Neural progenitor cell (in vitro differentiated cells): ENCODE measurements around the gene ATG9B. TPM values are rescaled to one million over a fixed set of nuclear protein-coding genes. Genes with fewer than 3 reads are reported as not detected.

Experiments
- DNase-seq: peaks from one replicate; pipeline ENCODE4 v3.0.0-alpha.2; 2016; ENCODE audit warnings: low spot score
- H2AFZ ChIP-seq: fragments of 200-600 bp; sonication (generic); replicated peaks from 2 replicates; pipeline ENCODE4 v1.6.1; 2016; ENCODE audit warnings: antibody characterized with exemption
- H3F3A ChIP-seq: fragments of 200-600 bp; sonication (generic); 2 replicates; pipeline ENCODE4 v1.6.1; 2016; ENCODE audit warnings: antibody characterized with exemption, low read depth
- H3K27ac ChIP-seq: fragments of 200-600 bp; sonication (generic); 2 replicates; pipeline ENCODE4 v1.5.1; 2016; ENCODE audit warnings: mild to moderate bottlenecking
- H3K27me3 ChIP-seq: fragments of 200-600 bp; sonication (generic); 2 replicates; pipeline ENCODE4 v1.6.1; 2016; ENCODE audit warnings: mild to moderate bottlenecking, moderate library complexity
- H3K36me3 ChIP-seq: fragments of 200-600 bp; sonication (generic); 2 replicates; pipeline ENCODE4 v1.5.1; 2016
- H3K4me1 ChIP-seq: fragments of 200-600 bp; sonication (generic); 2 replicates; pipeline ENCODE4 v1.6.1; 2016; ENCODE audit warnings: mixed run types
- H3K4me2 ChIP-seq: fragments of 200-600 bp; sonication (generic); 2 replicates; pipeline ENCODE4 v1.6.1; 2016
- H3K4me3 ChIP-seq: fragments of 200-600 bp; sonication (generic); 2 replicates; pipeline ENCODE4 v1.5.1; 2016
- H3K79me2 ChIP-seq: fragments of 200-600 bp; sonication (generic); 2 replicates; pipeline ENCODE4 v1.6.1; 2016; ENCODE audit warnings: low read depth
- H3K9ac ChIP-seq: fragments of 200-600 bp; sonication (generic); 2 replicates; pipeline ENCODE4 v1.6.1; 2016
- H3K9me3 ChIP-seq: fragments of 200-600 bp; sonication (generic); 2 replicates; pipeline ENCODE4 v1.5.1; 2016; ENCODE audit warnings: low read depth
- H4K20me1 ChIP-seq: fragments of 200-600 bp; sonication (generic); 2 replicates; pipeline ENCODE4 v1.6.1; 2016; ENCODE audit warnings: low read depth
- H3K27ac Mint-ChIP-seq: 3 replicates; pipeline ENCODE4 v1.8.0; 2021; ENCODE audit warnings: mixed read lengths
- H3K27me3 Mint-ChIP-seq: 2 replicates; pipeline ENCODE4 v1.8.0; 2022; ENCODE audit warnings: low read depth, mild to moderate bottlenecking, inconsistent platforms, moderate library complexity, mixed read lengths; ENCODE audit not compliant: insufficient read depth
- H3K36me3 Mint-ChIP-seq: 3 replicates; pipeline ENCODE4 v1.8.0; 2021; ENCODE audit warnings: mixed read lengths
- H3K4me1 Mint-ChIP-seq: 3 replicates; pipeline ENCODE4 v1.8.0; 2021; ENCODE audit warnings: mixed read lengths
- H3K4me3 Mint-ChIP-seq: 3 replicates; pipeline ENCODE4 v1.8.0; 2021; ENCODE audit warnings: mild to moderate bottlenecking, moderate library complexity, mixed read lengths
- H3K9me3 Mint-ChIP-seq: 3 replicates; pipeline ENCODE4 v1.8.0; 2020; ENCODE audit warnings: mixed read lengths
- CTCF ChIP-seq: fragments of 200-600 bp; sonication (generic); IDR thresholded peaks from 2 replicates; pipeline ENCODE4 v1.5.1; 2017; ENCODE audit warnings: antibody characterized with exemption, mild to moderate bottlenecking
- EZH2 ChIP-seq: fragments of 200-600 bp; sonication (generic); IDR thresholded peaks from 2 replicates; pipeline ENCODE4 v1.6.1; 2017; ENCODE audit warnings: antibody characterized with exemption, mild to moderate bottlenecking, moderate library complexity
- EZH2phosphoT487 ChIP-seq: fragments of 200-600 bp; sonication (generic); IDR thresholded peaks from 2 replicates; pipeline ENCODE4 v1.6.1; 2017; ENCODE audit warnings: antibody characterized with exemption
- total RNA-seq: library from RNA; depleted of rRNA; stranded (reverse); fragments of >200 nt; gene quantifications from 2 replicates; pipeline ENCODE4 v1.2.3, GENCODE V29; 2015; ENCODE audit warnings: low replicate concordance

ATG9B gene
- total RNA-seq, 1 donor from 2014 or later = 0.43 TPM

GRCh38 chr7:151064454-151064853 lies 40.2 kb upstream of the ATG9B start:
- peaks cover 51% of the 10 kb centered on the region for H4K20me1 ChIP-seq
- no peaks in the 10 kb centered on the region for H3K9me3 ChIP-seq
- peaks cover 35% of the 10 kb centered on the region for H3F3A ChIP-seq
- peaks cover 8% of the 10 kb centered on the region for H3K36me3 Mint-ChIP-seq
- no peak overlapping the region for H3K27ac ChIP-seq
- H3K4me1 Mint-ChIP-seq = peaks cover 22% of the 10 kb centered on the region
- no peak overlapping the region for H3K4me3 Mint-ChIP-seq
- H3K27me3 ChIP-seq = peaks cover 19% of the 10 kb centered on the region
- TF ChIP-seq CTCF = no peak
- TF ChIP-seq EZH2phosphoT487 = no peak
- no peak for TF ChIP-seq EZH2
- DNase-seq = no peak
- H3K4me2 ChIP-seq = no peak overlapping the region
- H3K9me3 Mint-ChIP-seq = no peaks in the 10 kb centered on the region
- H3K4me1 ChIP-seq = peaks cover 27% of the 10 kb centered on the region
- no peak overlapping the region for H3K27ac Mint-ChIP-seq
- peaks cover 7% of the 10 kb centered on the region for H3K79me2 ChIP-seq
- no peak overlapping the region for H3K4me3 ChIP-seq
- no peak overlapping the region for H3K9ac ChIP-seq
- H3K27me3 Mint-ChIP-seq = peaks cover 9% of the 10 kb centered on the region
- H2AFZ ChIP-seq = no peak overlapping the region
- no peaks in the 10 kb centered on the region for H3K36me3 ChIP-seq

GRCh38 chr7:151063212-151063561 lies 38.9 kb upstream of the ATG9B start:
- Mint-ChIP-seq H3K27me3 (peaks cover 9% of the 10 kb centered on the region), H3K9me3 (no peaks in the 10 kb centered on the region), H3K36me3 (peaks cover 5% of the 10 kb centered on the region), H3K4me3 (peak overlapping the region; percentile 74), H3K27ac (no peak overlapping the region), H3K4me1 (peaks cover 30% of the 10 kb centered on the region)
- Histone ChIP-seq H3K9me3 (no peaks in the 10 kb centered on the region), H3K27ac (no peak overlapping the region), H3K36me3 (no peaks in the 10 kb centered on the region), H3F3A (peaks cover 42% of the 10 kb centered on the region), H3K27me3 (peaks cover 19% of the 10 kb centered on the region), H3K4me1 (peaks cover 35% of the 10 kb centered on the region), H3K9ac (no peak overlapping the region), H3K79me2 (peaks cover 7% of the 10 kb centered on the region), H4K20me1 (peaks cover 51% of the 10 kb centered on the region), H3K4me2 (peak overlapping the region; percentile 99), H2AFZ (no peak overlapping the region), H3K4me3 (peak overlapping the region; percentile 41)
- no peak for TF ChIP-seq EZH2phosphoT487
- TF ChIP-seq CTCF = no peak
- TF ChIP-seq EZH2 = no peak
- DNase-seq = no peak

GRCh38 chr7:151062399-151063211 lies 38.3 kb upstream of the ATG9B start:
- peak; percentile 88 for DNase-seq
- Mint-ChIP-seq H3K27me3 (peaks cover 11% of the 10 kb centered on the region), H3K9me3 (no peaks in the 10 kb centered on the region), H3K36me3 (peaks cover 3% of the 10 kb centered on the region), H3K27ac (no peak overlapping the region), H3K4me3 (peak overlapping the region; percentile 46), H3K4me1 (peaks cover 30% of the 10 kb centered on the region)
- Histone ChIP-seq H3K9ac (no peak overlapping the region), H3K4me3 (peak overlapping the region; percentile 41), H3K9me3 (no peaks in the 10 kb centered on the region), H3K79me2 (peaks cover 7% of the 10 kb centered on the region), H3K4me1 (peaks cover 35% of the 10 kb centered on the region), H3K27ac (no peak overlapping the region), H4K20me1 (peaks cover 51% of the 10 kb centered on the region), H3K27me3 (peaks cover 19% of the 10 kb centered on the region), H3K4me2 (peak overlapping the region; percentile 99), H3K36me3 (no peaks in the 10 kb centered on the region), H3F3A (peaks cover 42% of the 10 kb centered on the region), H2AFZ (no peak overlapping the region)
- TF ChIP-seq EZH2 = no peak

GRCh38 chr7:151062111-151062398 lies 37.8 kb upstream of the ATG9B start:
- H3K9me3 Mint-ChIP-seq = no peaks in the 10 kb centered on the region
- no peak for TF ChIP-seq CTCF
- TF ChIP-seq EZH2 = no peak
- no peak for TF ChIP-seq EZH2phosphoT487
- no peaks in the 10 kb centered on the region for H3K36me3 Mint-ChIP-seq
- Histone ChIP-seq H3F3A (peaks cover 42% of the 10 kb centered on the region), H3K4me1 (peaks cover 37% of the 10 kb centered on the region), H3K79me2 (peaks cover 7% of the 10 kb centered on the region), H3K4me3 (peak overlapping the region; percentile 41), H4K20me1 (peaks cover 51% of the 10 kb centered on the region), H3K27ac (no peak overlapping the region), H3K27me3 (peaks cover 23% of the 10 kb centered on the region), H3K9ac (no peak overlapping the region), H2AFZ (no peak overlapping the region), H3K9me3 (no peaks in the 10 kb centered on the region), H3K36me3 (no peaks in the 10 kb centered on the region), H3K4me2 (peak overlapping the region; percentile 99)
- no peak for DNase-seq
- H3K27me3 Mint-ChIP-seq = peaks cover 14% of the 10 kb centered on the region
- peak overlapping the region; percentile 90 for H3K4me3 Mint-ChIP-seq
- H3K27ac Mint-ChIP-seq = no peak overlapping the region
- H3K4me1 Mint-ChIP-seq = peaks cover 34% of the 10 kb centered on the region
